Endodermal cell (in vitro differentiated cells): ENCODE data around the gene ABCD1. TPM values are rescaled to one million over a fixed set of nuclear protein-coding genes. Genes with fewer than 3 reads are reported as not detected.

Experiments
- DNase-seq: peaks from one replicate; pipeline ENCODE4 v3.0.0-alpha.2; 2017
- H3K27ac ChIP-seq: 2 replicates; pipeline ENCODE4 v1.5.1; 2013; ENCODE audit warnings: mild to moderate bottlenecking, low read depth, low read length, moderate library complexity
- H3K27me3 ChIP-seq: 2 replicates; pipeline ENCODE4 v1.6.1; 2013; ENCODE audit warnings: mild to moderate bottlenecking, low read length, moderate library complexity; ENCODE audit not compliant: insufficient read depth, control insufficient read depth, poor library complexity, severe bottlenecking
- H3K36me3 ChIP-seq: 2 replicates; pipeline ENCODE4 v1.7.0; 2013; ENCODE audit warnings: mild to moderate bottlenecking, low read length, moderate library complexity; ENCODE audit not compliant: control insufficient read depth, insufficient read depth
- H3K4me1 ChIP-seq: one replicate; pipeline ENCODE4 v1.7.0; 2013; ENCODE audit warnings: low read length; ENCODE audit not compliant: control insufficient read depth, insufficient read depth
- H3K4me3 ChIP-seq: 2 replicates; pipeline ENCODE4 v1.5.1; 2013; ENCODE audit warnings: mild to moderate bottlenecking, low read length, moderate library complexity
- H3K9ac ChIP-seq: 2 replicates; pipeline ENCODE4 v1.6.1; 2013; ENCODE audit warnings: mild to moderate bottlenecking, low read length, moderate library complexity; ENCODE audit not compliant: poor library complexity, severe bottlenecking; ENCODE audit errors: extremely low read depth
- H3K9me3 ChIP-seq: 2 replicates; pipeline ENCODE4 v1.6.1; 2013; ENCODE audit warnings: mild to moderate bottlenecking, low read length, moderate library complexity; ENCODE audit not compliant: control insufficient read depth
- H3K27ac Mint-ChIP-seq: 2 replicates; pipeline ENCODE4 v1.8.0; 2020; ENCODE audit warnings: mixed read lengths
- H3K27me3 Mint-ChIP-seq: 2 replicates; pipeline ENCODE4 v1.8.0; 2021; ENCODE audit warnings: mild to moderate bottlenecking, mixed read lengths; ENCODE audit not compliant: insufficient read depth
- H3K36me3 Mint-ChIP-seq: 2 replicates; pipeline ENCODE4 v1.8.0; 2020; ENCODE audit warnings: low read depth, mixed read lengths
- H3K4me1 Mint-ChIP-seq: 2 replicates; pipeline ENCODE4 v1.8.0; 2020; ENCODE audit warnings: mixed read lengths
- H3K4me3 Mint-ChIP-seq: 2 replicates; pipeline ENCODE4 v1.8.0; 2020; ENCODE audit warnings: mild to moderate bottlenecking, moderate library complexity, mixed read lengths
- H3K9me3 Mint-ChIP-seq: 2 replicates; pipeline ENCODE4 v1.8.0; 2020; ENCODE audit warnings: mild to moderate bottlenecking, mixed read lengths
- CTCF ChIP-seq: fragments of 200-600 bp; sonication (generic); conservative IDR thresholded peaks from 2 replicates; pipeline ENCODE4 v1.5.0; 2021; ENCODE audit warnings: antibody characterized with exemption, mild to moderate bottlenecking
- WGBS, 2 experiments: methylation state at CpG; one replicate each; pipeline versions ENCODE4 v1.1.5 to v1.1.7; 2013; ENCODE audit warnings: missing lambda C conversion rate in 2 of 2, mixed read lengths in 1 of 2; ENCODE audit not compliant: insufficient coverage in 1 of 2, insufficient read length in 1 of 2; 5-methylcytosine and 5-hydroxymethylcytosine counted together
- total RNA-seq, 2 donors: library from RNA; stranded (reverse); fragmentation: NEBNext Ultra II Directional in 1 of 2; extraction: Animal tissue kit (Norgen Biotek cat#: 25700) in 1 of 2; gene quantifications; 2 replicates in 1 of 2; 3 replicates in 1 of 2; pipeline ENCODE4 v1.2.1, GENCODE V29; 2021

Gene ABCD1
- total RNA-seq, 2 donors from 2014 or later, result 17.9 to 18.2 TPM

GRCh38 chrX:153781428-153782047 is 56.9 kb downstream of the ABCD1 start:
- no peak for TF ChIP-seq CTCF
- peaks cover 4% of the 10 kb centered on the region for H3K36me3 Mint-ChIP-seq
- no peaks in the 10 kb centered on the region for H3K9me3 ChIP-seq
- no peak overlapping the region for H3K27ac ChIP-seq
- H3K27me3 Mint-ChIP-seq, result no peaks in the 10 kb centered on the region
- no peaks in the 10 kb centered on the region for H3K4me1 ChIP-seq
- no peak overlapping the region for H3K4me3 Mint-ChIP-seq
- no peaks in the 10 kb centered on the region for H3K4me1 Mint-ChIP-seq
- H3K4me3 ChIP-seq, result no peak overlapping the region
- no peaks in the 10 kb centered on the region for H3K36me3 ChIP-seq
- no peaks in the 10 kb centered on the region for H3K27me3 ChIP-seq
- no peak overlapping the region for H3K9ac ChIP-seq
- peaks cover 48% of the 10 kb centered on the region for H3K9me3 Mint-ChIP-seq
- H3K27ac Mint-ChIP-seq, result no peak overlapping the region
- DNase-seq, result no peak
- 92 to 97% methylated on average over 10 to 24 of the region's 24 CpGs for WGBS, 2 experiments

GRCh38 chrX:153782313-153782712 is 57.7 kb downstream of the ABCD1 start:
- H3K36me3 Mint-ChIP-seq, result peaks cover 9% of the 10 kb centered on the region
- H3K4me3 Mint-ChIP-seq, result no peak overlapping the region
- H3K27me3 Mint-ChIP-seq, result no peaks in the 10 kb centered on the region
- H3K4me3 ChIP-seq, result no peak overlapping the region
- H3K9me3 ChIP-seq, result no peaks in the 10 kb centered on the region
- peak; percentile 57 for TF ChIP-seq CTCF
- 84 to 100% methylated on average over 2 to 11 of the region's 11 CpGs for WGBS, 2 experiments
- no peaks in the 10 kb centered on the region for H3K36me3 ChIP-seq
- H3K4me1 ChIP-seq, result no peaks in the 10 kb centered on the region
- H3K27ac Mint-ChIP-seq, result no peak overlapping the region
- no peak overlapping the region for H3K9ac ChIP-seq
- peaks cover 48% of the 10 kb centered on the region for H3K9me3 Mint-ChIP-seq
- H3K27me3 ChIP-seq, result no peaks in the 10 kb centered on the region
- DNase-seq, result peak; percentile 74
- H3K27ac ChIP-seq, result no peak overlapping the region
- H3K4me1 Mint-ChIP-seq, result no peaks in the 10 kb centered on the region

GRCh38 chrX:153782871-153783270 is 58.2 kb downstream of the ABCD1 start:
- H3K36me3 ChIP-seq, result no peaks in the 10 kb centered on the region
- H3K27ac ChIP-seq, result no peak overlapping the region
- no peak overlapping the region for H3K4me3 Mint-ChIP-seq
- WGBS, 2 experiments, result 98 to 100% methylated on average over 1 to 11 of the region's 14 CpGs
- no peak overlapping the region for H3K4me3 ChIP-seq
- no peak overlapping the region for H3K9ac ChIP-seq
- no peaks in the 10 kb centered on the region for H3K27me3 ChIP-seq
- DNase-seq, result no peak
- no peaks in the 10 kb centered on the region for H3K9me3 ChIP-seq
- no peaks in the 10 kb centered on the region for H3K27me3 Mint-ChIP-seq
- peaks cover 46% of the 10 kb centered on the region for H3K9me3 Mint-ChIP-seq
- H3K4me1 ChIP-seq, result no peaks in the 10 kb centered on the region
- H3K27ac Mint-ChIP-seq, result no peak overlapping the region
- H3K36me3 Mint-ChIP-seq, result peaks cover 11% of the 10 kb centered on the region
- H3K4me1 Mint-ChIP-seq, result no peaks in the 10 kb centered on the region
- TF ChIP-seq CTCF, result no peak
